GM10266 (cell line): ENCODE data around the gene METTL2B.
"Not testable (repeated sequence)": the region's sequence is repeated elsewhere in the genome, so short reads cannot be mapped to it uniquely, and the experiment has no call there.

Experiments
- DNase-seq: peaks from one replicate; pipeline ENCODE4 v3.0.0; 2012; ENCODE audit errors: extremely low spot score
- CTCF ChIP-seq: IDR thresholded peaks from 2 replicates; pipeline ENCODE4 v1.5.1; 2012; ENCODE audit warnings: mild to moderate bottlenecking, low read depth; ENCODE audit not compliant: control insufficient read depth, insufficient read depth; ENCODE audit errors: missing control alignments

METTL2B gene

GRCh38 chr7:128455543-128456254 is 20.8 kb upstream of the METTL2B start, which contains the start of gene HILPDA:
Gene HILPDA (plus strand): TSS chr7:128455878. CDS start chr7:128457269, 1,391 bp downstream.
- DNase-seq: peak; percentile 95
- no peak for TF ChIP-seq CTCF

- TF ChIP-seq CTCF: no peak
- DNase-seq: no peak
Measured at GRCh38 chr7:128456255-128456725, 20.3 kb upstream of the METTL2B start.

- not testable (repeated sequence) for DNase-seq
Measured at GRCh38 chr7:128457385-128457784, 19.2 kb upstream of the METTL2B start.

DNA sequence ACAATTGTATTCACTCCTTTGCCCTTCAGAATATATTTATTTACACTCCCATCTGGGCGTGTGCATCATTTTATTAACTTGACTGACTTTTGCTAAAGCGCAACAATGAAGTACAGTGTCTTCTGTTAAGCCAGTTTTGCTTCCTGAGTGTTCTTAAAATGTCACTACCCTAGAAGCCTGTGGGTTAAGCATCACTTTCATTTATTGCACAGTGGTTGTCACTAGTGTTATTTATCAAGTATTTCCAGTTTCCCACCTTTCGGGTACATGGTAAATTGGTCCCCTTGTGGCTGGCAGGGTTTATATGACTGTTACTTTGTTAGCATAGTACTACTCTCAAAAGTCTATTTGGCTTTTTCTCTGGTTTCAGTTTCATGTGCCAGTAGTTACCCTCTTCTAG is 17.6 kb upstream of the METTL2B start:
- DNase-seq: no peak
- no peak for TF ChIP-seq CTCF

GRCh38 chr7:128459394-128459878 is 17.1 kb upstream of the METTL2B start:
- TF ChIP-seq CTCF: peak; percentile 83
- peak; percentile 77 for DNase-seq

GRCh38 chr7:128462460-128462859 is 14.1 kb upstream of the METTL2B start:
- DNase-seq: no peak
- no peak for TF ChIP-seq CTCF

DNA sequence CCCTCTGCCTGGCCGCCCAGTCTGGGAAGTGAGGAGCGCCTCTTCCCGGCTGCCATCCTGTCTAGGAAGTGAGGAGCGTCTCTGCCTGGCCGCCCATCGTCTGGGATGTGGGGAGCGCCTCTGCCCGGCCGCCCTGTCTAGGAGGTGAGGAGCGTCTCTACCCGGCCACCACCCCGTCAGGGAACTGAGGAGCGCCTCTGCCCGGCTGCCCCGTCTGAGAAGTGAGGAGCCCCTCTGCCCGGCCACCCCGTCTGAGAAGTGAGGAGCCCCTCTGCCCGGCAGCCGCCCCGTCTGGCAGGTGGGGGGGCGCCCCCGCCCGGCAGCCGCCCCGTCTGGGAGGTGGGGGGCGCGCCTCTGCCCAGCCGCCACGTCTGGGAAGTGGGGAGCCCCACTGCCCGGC is 13.2 kb upstream of the METTL2B start:
- not testable (repeated sequence) for DNase-seq

DNA sequence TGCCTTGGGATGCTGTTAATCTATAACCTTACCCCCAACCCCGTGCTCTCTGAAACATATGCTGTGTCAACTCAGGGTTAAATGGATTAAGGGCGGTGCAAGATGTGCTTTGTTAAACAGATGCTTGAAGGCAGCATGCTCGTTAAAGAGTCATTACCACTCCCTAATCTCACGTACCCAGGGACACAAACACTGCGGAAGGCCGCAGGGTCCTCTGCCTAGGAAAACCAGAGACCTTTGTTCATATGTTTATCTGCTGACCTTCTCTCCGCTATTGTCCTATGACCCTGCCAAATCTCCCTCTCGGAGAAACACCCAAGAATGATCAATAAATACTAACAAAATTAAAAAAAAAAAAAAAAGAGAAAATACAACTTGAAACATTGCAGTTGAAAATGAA is 12.6 kb upstream of the METTL2B start:
- not testable (repeated sequence) for DNase-seq

DNA sequence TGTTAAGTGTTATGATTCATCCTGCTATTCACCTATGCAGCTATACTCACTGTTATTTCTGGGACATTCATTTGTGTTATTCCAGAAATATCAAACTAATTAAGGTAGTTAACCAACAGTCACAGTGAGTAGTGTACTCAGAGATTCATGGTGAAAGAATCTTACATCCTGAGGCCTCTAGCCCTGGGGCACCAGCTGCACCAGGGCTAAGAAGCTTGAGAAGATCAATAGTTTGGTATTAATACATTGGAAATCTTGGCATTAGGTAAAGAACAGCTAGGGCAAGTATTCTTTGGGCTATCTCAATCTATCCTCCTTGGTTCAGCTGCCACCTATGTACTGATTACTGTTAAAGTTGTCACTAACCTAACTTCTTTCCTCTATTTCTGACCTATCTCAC is 9.7 kb upstream of the METTL2B start:
- not testable (repeated sequence) for DNase-seq

- not testable (repeated sequence) for DNase-seq
Measured at GRCh38 chr7:128477336-128477690, 765 bp downstream of the METTL2B start.

DNA sequence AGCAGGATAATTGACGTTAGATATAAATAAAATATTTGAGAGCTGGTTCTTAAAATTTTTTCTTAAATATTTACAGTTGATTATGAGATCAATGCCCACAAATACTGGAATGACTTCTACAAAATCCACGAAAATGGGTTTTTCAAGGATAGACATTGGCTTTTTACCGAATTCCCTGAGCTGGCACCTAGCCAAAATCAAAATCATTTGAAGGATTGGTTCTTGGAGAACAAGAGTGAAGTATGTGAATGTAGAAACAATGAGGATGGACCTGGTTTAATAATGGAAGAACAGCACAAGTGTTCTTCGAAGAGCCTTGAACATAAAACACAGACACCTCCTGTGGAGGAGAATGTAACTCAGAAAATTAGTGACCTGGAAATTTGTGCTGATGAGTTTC is 2.5 kb downstream of the METTL2B start:
- not testable (repeated sequence) for DNase-seq

DNA sequence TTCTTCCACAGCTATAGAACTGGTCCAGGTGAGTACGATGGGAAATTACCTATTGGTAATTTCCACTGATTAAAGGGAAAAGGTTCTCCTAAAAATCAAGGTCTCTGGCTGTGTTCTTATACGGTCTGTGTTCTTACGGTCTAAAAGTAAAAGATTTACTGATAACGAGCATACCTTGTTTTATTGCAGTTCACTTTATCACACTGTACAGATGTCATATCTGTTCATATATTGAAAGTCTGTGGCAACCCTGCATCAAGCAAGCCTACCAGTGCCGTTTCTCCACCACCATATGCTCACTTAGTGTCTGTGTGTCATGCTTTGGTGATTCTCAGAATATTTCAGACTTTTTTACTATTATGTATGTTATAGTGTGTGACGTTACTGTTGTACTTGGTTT is 11.6 kb downstream of the METTL2B start:
- DNase-seq: not testable (repeated sequence)
